Measurements from ENCODE around the gene SGCD.

The SGCD gene

DNA sequence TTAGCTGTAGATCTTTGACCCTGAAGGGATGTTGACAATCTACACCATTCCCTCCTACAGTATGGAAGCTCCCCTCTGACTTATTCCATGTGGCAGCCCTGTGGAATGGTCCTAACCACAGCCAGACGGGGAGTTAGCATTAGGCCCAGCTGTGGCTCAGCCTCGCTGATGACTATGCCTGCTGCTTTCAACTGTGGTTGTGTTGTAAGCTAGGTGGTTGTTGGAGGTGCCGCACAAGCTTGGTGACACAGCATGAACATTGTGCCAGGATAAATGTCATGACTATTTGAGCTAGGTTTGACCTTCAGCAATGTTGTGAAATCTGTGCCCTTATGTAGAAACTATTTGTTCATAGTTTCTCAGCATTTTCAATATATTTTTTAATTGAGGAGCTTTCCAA, 40.6 kb downstream of the SGCD start:
- TF ChIP-seq ISL1 (CRISPR knock-in tag; IDR thresholded peaks at IDR 0.05) (no peak), ARNTL (CRISPR knock-in tag; IDR thresholded peaks at IDR 0.05; ENCODE audit: borderline replicate concordance, low read depth) (no peak), ZNF8 (CRISPR knock-in tag; IDR thresholded peaks at IDR 0.05) (no peak), ZFP3 (CRISPR knock-in tag; IDR thresholded peaks at IDR 0.05) (no peak), BACH2 (CRISPR knock-in tag; IDR thresholded peaks at IDR 0.05; ENCODE audit: borderline replicate concordance) (no peak), TSHZ2 (CRISPR knock-in tag; IDR thresholded peaks at IDR 0.05) (no peak), GLIS3 (CRISPR knock-in tag; IDR thresholded peaks at IDR 0.05) (no peak), ZFP30 (CRISPR knock-in tag; IDR thresholded peaks at IDR 0.05) (no peak), ESRRG (CRISPR knock-in tag; IDR thresholded peaks at IDR 0.05) (no peak), PPARA (CRISPR knock-in tag; IDR thresholded peaks at IDR 0.05; ENCODE audit: borderline replicate concordance) (no peak), OSR1 (CRISPR knock-in tag; IDR thresholded peaks at IDR 0.05) (no peak), ZNF565 (CRISPR knock-in tag; conservative IDR thresholded peaks at IDR 0.05; ENCODE audit: low read depth) (no peak)
- TF ChIP-seq, protein P1, sequence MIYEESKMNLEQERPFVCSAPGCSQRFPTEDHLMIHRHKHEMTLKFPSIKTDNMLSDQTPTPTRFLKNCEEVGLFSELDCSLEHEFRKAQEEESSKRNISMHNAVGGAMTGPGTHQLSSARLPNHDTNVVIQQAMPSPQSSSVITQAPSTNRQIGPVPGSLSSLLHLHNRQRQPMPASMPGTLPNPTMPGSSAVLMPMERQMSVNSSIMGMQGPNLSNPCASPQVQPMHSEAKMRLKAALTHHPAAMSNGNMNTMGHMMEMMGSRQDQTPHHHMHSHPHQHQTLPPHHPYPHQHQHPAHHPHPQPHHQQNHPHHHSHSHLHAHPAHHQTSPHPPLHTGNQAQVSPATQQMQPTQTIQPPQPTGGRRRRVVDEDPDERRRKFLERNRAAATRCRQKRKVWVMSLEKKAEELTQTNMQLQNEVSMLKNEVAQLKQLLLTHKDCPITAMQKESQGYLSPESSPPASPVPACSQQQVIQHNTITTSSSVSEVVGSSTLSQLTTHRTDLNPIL (CRISPR knock-in tag; IDR thresholded peaks at IDR 0.05; ENCODE audit: low read depth), result no peak
- ATAC-seq, result peak; percentile 38; the same call in 1 of the 3 replicates

DNA sequence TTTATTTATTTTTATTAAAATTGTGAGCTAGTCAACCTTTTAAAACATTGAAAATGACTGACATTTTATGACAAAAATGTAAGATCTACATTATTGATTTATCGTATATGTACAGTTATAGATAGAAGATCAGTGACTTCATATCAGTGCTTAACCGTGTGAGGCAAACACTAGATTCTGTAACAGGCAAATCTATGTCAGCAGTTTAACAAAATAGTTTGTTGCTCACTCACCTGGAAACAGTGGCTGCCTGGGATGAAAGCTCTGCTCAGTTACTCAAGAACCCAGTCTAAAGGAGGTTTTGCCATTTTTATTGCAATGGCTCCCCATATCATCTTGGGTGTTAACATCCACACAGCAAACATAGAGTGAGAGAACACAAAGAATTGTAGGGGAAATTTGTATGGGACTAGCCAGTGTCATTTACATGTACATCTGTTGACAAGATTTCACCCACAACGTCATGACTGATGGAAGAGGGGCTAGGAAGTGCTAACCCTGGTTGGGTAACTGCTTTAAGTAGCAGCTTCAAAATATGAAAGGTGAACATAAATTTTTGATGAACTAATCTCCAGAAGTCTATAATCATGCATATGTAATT, 49.0 kb downstream of the SGCD start:
- TF ChIP-seq BACH2 (CRISPR knock-in tag; IDR thresholded peaks at IDR 0.05; ENCODE audit: borderline replicate concordance) (no peak), TSHZ2 (CRISPR knock-in tag; IDR thresholded peaks at IDR 0.05) (no peak), ZNF565 (CRISPR knock-in tag; conservative IDR thresholded peaks at IDR 0.05; ENCODE audit: low read depth) (no peak), ZNF70 (CRISPR knock-in tag; IDR thresholded peaks at IDR 0.05) (no peak), POU6F1 (CRISPR knock-in tag; IDR thresholded peaks at IDR 0.05; ENCODE audit: borderline replicate concordance, low read depth) (no peak), RARB (CRISPR knock-in tag; IDR thresholded peaks at IDR 0.05) (no peak), ZNF8 (CRISPR knock-in tag; IDR thresholded peaks at IDR 0.05) (no peak), OSR1 (CRISPR knock-in tag; IDR thresholded peaks at IDR 0.05) (no peak), ISL1 (CRISPR knock-in tag; IDR thresholded peaks at IDR 0.05) (no peak), GLIS3 (CRISPR knock-in tag; IDR thresholded peaks at IDR 0.05) (no peak), ARNTL (CRISPR knock-in tag; IDR thresholded peaks at IDR 0.05; ENCODE audit: borderline replicate concordance, low read depth) (no peak)
- TF ChIP-seq, protein P2, sequence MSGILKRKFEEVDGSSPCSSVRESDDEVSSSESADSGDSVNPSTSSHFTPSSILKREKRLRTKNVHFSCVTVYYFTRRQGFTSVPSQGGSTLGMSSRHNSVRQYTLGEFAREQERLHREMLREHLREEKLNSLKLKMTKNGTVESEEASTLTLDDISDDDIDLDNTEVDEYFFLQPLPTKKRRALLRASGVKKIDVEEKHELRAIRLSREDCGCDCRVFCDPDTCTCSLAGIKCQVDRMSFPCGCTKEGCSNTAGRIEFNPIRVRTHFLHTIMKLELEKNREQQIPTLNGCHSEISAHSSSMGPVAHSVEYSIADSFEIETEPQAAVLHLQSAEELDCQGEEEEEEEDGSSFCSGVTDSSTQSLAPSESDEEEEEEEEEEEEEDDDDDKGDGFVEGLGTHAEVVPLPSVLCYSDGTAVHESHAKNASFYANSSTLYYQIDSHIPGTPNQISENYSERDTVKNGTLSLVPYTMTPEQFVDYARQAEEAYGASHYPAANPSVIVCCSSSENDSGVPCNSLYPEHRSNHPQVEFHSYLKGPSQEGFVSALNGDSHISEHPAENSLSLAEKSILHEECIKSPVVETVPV (CRISPR knock-in tag; IDR thresholded peaks at IDR 0.05), result no peak
- no peak for ATAC-seq

DNA sequence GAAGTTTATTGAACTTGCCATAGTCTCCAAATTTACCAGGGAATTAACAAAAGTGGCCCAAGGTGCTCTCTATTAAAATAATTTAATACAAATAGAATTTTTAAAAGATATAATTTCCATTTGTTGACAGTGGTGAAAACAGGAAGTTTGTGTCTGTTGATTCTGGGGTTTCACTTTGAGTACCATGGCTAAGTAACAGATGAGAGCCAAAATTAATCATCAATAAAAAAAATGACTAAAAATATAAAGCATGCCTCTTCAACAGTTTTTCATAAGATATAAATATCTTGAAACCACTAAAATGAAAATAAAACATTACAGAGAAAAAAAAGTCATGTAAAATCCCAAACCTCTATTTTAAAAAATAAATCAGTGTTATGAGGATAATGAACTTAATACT, 49.8 kb downstream of the SGCD start:
- ATAC-seq, result no peak
- TF ChIP-seq ZNF8 (CRISPR knock-in tag; IDR thresholded peaks at IDR 0.05), result no peak
- TF ChIP-seq ZFP30 (CRISPR knock-in tag; IDR thresholded peaks at IDR 0.05), result no peak
- TF ChIP-seq, protein P2 (CRISPR knock-in tag; IDR thresholded peaks at IDR 0.05), result no peak
- no peak for TF ChIP-seq GLIS3 (CRISPR knock-in tag; IDR thresholded peaks at IDR 0.05)
- no peak for TF ChIP-seq ESRRG (CRISPR knock-in tag; IDR thresholded peaks at IDR 0.05)
